ENCODE data around the gene ERI3. TPM values are rescaled to one million over a fixed set of nuclear protein-coding genes. Genes with fewer than 3 reads are reported as not detected.

Gene ERI3
- total RNA-seq, 1 experiment from 2014 or later = 74.7 TPM

GRCh38 chr1:44283524-44284173, 71.4 kb downstream of the ERI3 start:
- TF ChIP-seq CREM (CRISPR knock-in tag; IDR thresholded peaks at IDR 0.05) = no peak
- peak; percentile 83 for TF ChIP-seq GABPB1 (CRISPR knock-in tag; IDR thresholded peaks at IDR 0.05)
- CTCF ChIA-PET = interaction anchor here (2.6 kb wide), 1 partner anchor 11 kb away, joined by 8 read pairs; no protein-coding TSS in a partner anchor
- Mint-ChIP-seq H3K27me3 (ENCODE audit: low read depth) (no peaks in the 10 kb centered on the region), H3K9me3 (no peaks in the 10 kb centered on the region), H3K4me3 (no peak overlapping the region), H3K4me1 (no peaks in the 10 kb centered on the region), H3K27ac (no peak overlapping the region), H3K36me3 (peaks cover 13% of the 10 kb centered on the region)
- POLR2A ChIA-PET = no interaction called here
- DNase-seq (ENCODE audit: low spot score) (no peak), ATAC-seq (no peak)

GRCh38 chr1:44282704-44283426, 72.2 kb downstream of the ERI3 start:
- POLR2A ChIA-PET = no interaction called here
- H3K4me1 Mint-ChIP-seq = no peaks in the 10 kb centered on the region
- no peaks in the 10 kb centered on the region for H3K27me3 Mint-ChIP-seq (ENCODE audit: low read depth)
- H3K9me3 Mint-ChIP-seq = no peaks in the 10 kb centered on the region
- peaks cover 10% of the 10 kb centered on the region for H3K36me3 Mint-ChIP-seq
- H3K4me3 Mint-ChIP-seq = no peak overlapping the region
- CTCF ChIA-PET = interaction anchor here (1.0 to 2.6 kb wide), 3 partner anchors 12 to 95 kb away, joined by 3 to 8 read pairs (median 4); no protein-coding TSS in a partner anchor
- TF ChIP-seq SP1 (CRISPR knock-in tag; conservative IDR thresholded peaks at IDR 0.05) = no peak
- no peak for TF ChIP-seq ETV6 (CRISPR knock-in tag; IDR thresholded peaks at IDR 0.05)
- no peak for TF ChIP-seq ATF3 (CRISPR knock-in tag; conservative IDR thresholded peaks at IDR 0.05)
- TF ChIP-seq EMX1 (CRISPR knock-in tag; IDR thresholded peaks at IDR 0.05) = no peak
- TF ChIP-seq RELA (CRISPR knock-in tag; IDR thresholded peaks at IDR 0.05; ENCODE audit: borderline replicate concordance) = no peak
- DNase-seq (ENCODE audit: low spot score) (no peak), ATAC-seq (no peak)
- no peak overlapping the region for H3K27ac Mint-ChIP-seq

- peaks cover 10% of the 10 kb centered on the region for H3K36me3 Mint-ChIP-seq
- POLR2A ChIA-PET = no interaction called here
- ATAC-seq (no peak), DNase-seq (ENCODE audit: low spot score) (no peak)
- no peak overlapping the region for H3K4me3 Mint-ChIP-seq
- no peaks in the 10 kb centered on the region for H3K27me3 Mint-ChIP-seq (ENCODE audit: low read depth)
- no peaks in the 10 kb centered on the region for H3K4me1 Mint-ChIP-seq
- no peak overlapping the region for H3K27ac Mint-ChIP-seq
- H3K9me3 Mint-ChIP-seq = no peaks in the 10 kb centered on the region
- CTCF ChIA-PET = interaction anchor here (1.0 to 2.6 kb wide), 3 partner anchors 12 to 96 kb away, joined by 3 to 8 read pairs (median 4); no protein-coding TSS in a partner anchor
- no peak for TF ChIP-seq GABPB1 (CRISPR knock-in tag; IDR thresholded peaks at IDR 0.05)
- TF ChIP-seq ELF4 (CRISPR knock-in tag; IDR thresholded peaks at IDR 0.05; ENCODE audit: low read depth) = no peak
Measured at GRCh38 chr1:44281962-44282703, 72.9 kb downstream of the ERI3 start.

GRCh38 chr1:44276901-44277300, 78.2 kb downstream of the ERI3 start:
- CTCF ChIA-PET = interaction anchor here (1.4 to 3.5 kb wide), 2 partner anchors 15 to 17 kb away, joined by 3 to 16 read pairs; no protein-coding TSS in a partner anchor
- no peak for TF ChIP-seq ATF3 (CRISPR knock-in tag; conservative IDR thresholded peaks at IDR 0.05)
- no peak for TF ChIP-seq SMAD4 (CRISPR knock-in tag; IDR thresholded peaks at IDR 0.05)
- no peak for TF ChIP-seq PRDM15 (CRISPR knock-in tag; IDR thresholded peaks at IDR 0.05)
- no peak for TF ChIP-seq E2F4 (CRISPR knock-in tag; IDR thresholded peaks at IDR 0.05; ENCODE audit: borderline replicate concordance, low read depth)
- no peak for TF ChIP-seq MYBL2 (CRISPR knock-in tag; IDR thresholded peaks at IDR 0.05)
- no peak for TF ChIP-seq HMGA2 (CRISPR knock-in tag; IDR thresholded peaks at IDR 0.05)
- no peak for TF ChIP-seq ZNF281 (CRISPR knock-in tag; IDR thresholded peaks at IDR 0.05)
- no peak for TF ChIP-seq NR3C1 (CRISPR knock-in tag; conservative IDR thresholded peaks at IDR 0.05; ENCODE audit: low read depth)
- no peak for TF ChIP-seq PRRX2 (CRISPR knock-in tag; IDR thresholded peaks at IDR 0.05)

More at GRCh38 chr1:44276901-44277300, 78.2 kb downstream of the ERI3 start:
- POLR2A ChIA-PET = no interaction called here
- Mint-ChIP-seq H3K4me3 (no peak overlapping the region), H3K27me3 (ENCODE audit: low read depth) (no peaks in the 10 kb centered on the region), H3K27ac (no peak overlapping the region), H3K36me3 (no peaks in the 10 kb centered on the region), H3K4me1 (no peaks in the 10 kb centered on the region), H3K9me3 (no peaks in the 10 kb centered on the region)
- DNase-seq (ENCODE audit: low spot score) (no peak), ATAC-seq (no peak)

Measured in WTC11 (cell line).